NCI-H1092 (cell line): Measurements from ENCODE around the gene ARMC2.
"Not testable (repeated sequence)": the region's sequence is repeated elsewhere in the genome, so short reads cannot be mapped to it uniquely, and the experiment has no call there.

Experiments
- DNase-seq: peaks from one replicate; lab custom pipeline; 2025; lab: John Stamatoyannopoulos, UW

ARMC2 gene

DNA sequence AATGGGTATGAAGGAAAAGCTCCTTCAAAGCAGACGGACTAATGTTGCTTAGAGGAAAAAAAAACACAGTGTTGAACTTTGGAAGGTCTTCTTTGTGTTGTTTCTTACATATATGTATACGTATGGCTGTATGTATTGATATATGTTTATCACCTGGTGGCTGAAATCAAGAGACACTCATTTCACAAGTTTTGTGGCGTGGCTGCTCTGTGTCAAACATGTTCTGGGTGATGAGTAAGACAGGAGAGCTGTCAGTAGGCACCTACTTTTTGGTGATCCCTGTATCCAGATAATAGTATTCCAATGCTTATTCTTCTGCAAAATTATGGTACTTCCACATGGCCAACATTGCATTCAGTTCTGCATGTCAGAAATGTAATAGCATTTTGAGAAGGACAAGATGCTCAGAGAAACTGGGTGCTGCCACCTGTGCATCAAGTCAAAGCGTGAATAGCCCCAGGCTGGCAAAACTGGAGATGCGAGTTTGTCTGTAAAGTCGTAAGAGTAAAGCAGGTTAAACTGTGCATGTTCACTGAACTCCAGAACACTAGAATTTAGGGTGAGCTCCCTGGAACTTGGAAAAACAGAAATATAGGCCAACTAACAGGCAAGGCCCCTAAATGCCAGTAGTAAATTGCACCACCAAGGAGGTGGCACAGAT is 67.9 kb downstream of the ARMC2 start:
- no peak for DNase-seq

DNA sequence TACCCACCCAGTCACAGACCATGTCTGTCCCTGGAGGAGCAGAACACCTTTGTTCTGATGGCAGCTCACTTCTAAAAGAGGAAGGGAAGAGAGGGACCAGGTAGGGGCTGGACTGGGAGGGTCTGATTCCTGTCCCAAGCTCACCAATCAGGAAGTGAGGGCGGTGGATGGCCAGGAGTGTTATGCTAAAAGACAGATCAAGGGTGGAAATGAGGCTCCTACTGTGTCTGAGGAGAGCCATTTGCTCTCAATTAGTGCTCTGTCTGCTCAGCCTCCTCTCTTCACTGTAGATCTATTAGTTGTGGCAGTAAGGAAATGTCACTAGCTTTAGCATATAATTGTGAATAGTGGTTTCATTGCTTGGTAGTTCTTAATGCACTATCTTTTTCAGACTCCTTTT is 72.5 kb downstream of the ARMC2 start:
- DNase-seq = no peak

DNA sequence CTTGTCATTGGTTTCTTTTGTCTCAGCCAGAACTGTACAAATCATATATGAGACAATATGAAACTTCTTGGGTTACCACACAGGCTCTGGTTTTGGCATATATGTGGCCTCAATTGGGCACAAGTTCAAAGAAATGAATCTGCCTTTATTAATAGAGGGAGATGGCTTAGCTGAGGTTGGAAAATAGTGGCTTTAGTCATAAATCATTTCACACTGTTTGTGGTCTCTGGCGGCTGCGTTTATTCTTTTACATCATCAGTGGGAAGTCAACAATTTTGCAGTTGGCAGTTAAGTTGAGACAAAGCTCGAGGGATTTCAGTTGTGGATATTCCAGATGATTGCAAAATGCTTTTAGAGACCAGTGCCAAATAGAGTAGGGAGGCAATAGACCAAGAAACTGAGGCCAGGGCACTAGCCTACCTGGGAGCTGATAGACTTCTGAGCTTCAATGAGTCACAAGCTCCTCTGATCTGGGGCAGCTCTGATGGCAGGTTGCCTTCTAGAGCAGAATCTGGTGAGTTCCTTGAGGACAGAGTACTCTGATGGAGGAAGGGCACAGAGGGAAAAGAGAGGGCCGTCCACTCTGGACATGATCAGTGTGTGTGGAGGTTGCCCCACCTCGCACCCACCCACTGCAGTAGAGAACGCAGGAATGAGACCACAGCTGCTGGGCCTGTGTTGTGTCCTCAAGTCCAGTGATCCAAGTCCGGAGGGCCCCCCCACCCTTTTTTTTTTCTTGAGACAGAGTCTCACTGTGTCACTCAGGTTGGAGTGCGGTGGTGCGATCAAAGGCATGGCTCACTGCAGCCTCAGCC is 73.5 kb downstream of the ARMC2 start:
- no peak for DNase-seq

DNA sequence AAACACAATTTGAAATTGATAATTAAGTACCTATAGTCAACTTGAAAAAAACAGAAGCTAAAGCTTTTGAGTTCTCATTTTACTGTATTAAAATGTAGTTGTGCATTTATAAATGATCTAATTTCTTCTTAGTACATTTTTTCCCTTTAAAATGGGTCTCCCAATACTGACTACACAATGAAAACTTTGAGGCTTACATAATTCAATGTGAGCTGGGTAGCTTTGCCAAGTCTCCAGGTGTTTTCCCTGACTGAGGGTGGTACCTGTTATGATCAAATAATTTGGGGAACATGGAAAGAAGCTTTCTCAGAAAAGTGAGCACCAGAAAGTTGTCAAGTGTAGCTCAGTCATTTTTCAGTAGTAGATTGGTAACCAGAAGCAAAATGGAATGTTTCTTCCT is 74.3 kb downstream of the ARMC2 start:
- DNase-seq = no peak

DNA sequence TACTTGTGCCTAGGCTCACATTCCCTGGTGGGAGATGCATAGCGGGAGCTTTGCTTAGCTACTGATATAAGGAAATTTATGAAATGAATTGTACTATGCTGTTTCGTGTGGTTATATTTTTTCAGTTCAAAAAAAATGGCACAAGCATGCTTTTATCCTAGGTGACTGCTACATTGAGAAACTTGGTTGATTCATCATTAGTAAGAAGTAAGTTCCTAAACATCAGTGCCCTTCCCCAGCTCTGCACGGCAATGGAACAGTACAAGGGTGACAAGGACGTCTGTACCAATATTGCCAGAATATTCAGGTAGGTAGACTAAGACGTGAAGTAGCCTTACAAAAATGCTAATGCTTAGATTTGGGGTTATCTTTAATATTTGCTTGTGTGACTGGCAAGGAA is 79.7 kb downstream of the ARMC2 start:
- no peak for DNase-seq

DNA sequence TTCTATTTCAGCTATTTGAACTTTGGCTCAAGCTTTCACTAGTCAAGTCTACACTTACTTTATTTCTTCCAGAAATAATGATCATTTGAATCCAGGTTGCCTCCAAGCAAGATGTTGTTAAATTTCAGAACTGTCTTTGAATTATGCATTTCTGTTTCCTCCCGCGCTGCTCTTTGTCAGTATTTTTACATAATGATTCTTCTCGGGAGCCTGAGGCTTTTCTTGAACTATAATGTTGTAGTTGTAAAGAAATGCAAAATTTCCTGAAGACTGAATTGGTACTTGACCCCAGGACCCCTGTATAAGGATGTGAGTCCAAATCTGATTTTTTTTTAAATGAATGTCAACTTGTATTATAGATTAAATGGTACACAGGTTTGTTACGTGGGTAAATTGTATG is 80.4 kb downstream of the ARMC2 start:
- no peak for DNase-seq

DNA sequence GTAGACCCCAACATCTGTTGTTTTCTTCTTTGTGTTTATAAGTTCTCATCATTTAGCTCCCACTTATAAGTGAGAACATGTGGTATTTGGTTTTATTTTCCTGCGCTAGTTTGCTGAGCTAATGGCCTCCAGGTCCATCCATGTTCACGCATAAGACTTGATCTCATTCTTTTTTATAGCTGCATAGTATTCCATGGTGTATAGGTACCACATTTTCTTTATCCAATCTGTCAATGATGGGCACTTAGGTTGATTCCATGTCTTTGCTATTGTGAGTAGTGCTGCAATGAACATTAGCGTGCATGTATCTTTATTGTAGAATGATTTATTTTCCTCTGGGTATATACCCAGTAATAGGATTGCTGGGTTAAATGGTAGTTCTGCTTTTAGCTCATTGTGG is 82.9 kb downstream of the ARMC2 start:
- DNase-seq = not testable (repeated sequence)

DNA sequence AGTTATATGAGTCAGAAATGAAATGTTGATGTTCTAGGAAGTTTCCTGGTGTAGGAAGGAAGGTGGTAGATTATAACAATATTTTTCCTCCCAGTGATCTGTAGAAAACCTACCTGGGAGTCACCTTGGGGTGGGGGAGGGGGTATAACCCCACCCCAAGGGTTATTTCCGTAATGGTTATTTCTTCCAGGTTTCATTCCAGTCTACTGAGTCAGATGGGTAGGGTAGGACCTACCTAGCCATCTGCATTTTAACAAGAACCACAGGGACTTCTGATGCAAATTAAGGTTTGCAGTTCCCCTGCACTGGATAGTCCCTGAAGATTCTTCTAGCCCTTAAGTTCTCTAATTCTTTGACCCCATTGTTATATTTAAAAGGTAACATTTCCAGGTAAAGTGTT is 88.9 kb downstream of the ARMC2 start:
- no peak for DNase-seq

DNA sequence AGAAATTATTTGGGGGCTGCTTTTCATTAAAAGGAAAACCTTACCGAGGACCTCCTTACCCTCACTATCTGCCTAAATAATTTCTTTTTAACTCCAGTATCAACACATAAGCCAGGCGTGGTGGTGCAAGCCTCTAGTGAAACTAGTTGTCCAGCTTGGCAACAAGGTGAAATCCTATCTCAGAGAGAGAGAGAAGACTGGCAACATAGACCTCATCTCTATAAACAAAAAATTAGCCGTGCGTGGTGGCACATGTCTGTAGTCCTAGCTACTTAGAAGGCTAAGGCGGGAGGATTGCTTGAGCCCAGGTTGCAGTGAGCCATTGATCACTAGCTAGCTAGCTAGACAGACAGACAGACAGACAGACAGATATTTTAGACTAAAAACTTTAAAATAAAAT is 92.5 kb downstream of the ARMC2 start:
- no peak for DNase-seq

DNA sequence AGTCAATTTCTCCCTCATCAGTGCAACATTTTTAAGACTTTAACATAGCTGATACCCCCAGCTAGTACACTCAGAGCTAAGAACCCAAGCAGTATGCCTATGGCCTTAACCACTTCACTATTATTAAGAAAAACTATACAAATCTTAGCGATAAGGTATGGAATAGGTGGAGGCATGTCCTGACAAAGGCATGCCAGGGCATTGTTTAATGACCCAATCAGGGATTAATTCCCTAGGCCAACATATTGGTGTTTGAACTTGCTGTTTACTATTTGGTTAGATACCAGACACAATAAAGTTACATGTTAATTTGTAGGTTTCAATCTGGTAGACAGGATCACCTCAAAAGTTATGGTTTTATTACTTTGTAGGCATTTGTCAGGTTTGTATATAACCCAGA is 93.1 kb downstream of the ARMC2 start:
- no peak for DNase-seq

DNA sequence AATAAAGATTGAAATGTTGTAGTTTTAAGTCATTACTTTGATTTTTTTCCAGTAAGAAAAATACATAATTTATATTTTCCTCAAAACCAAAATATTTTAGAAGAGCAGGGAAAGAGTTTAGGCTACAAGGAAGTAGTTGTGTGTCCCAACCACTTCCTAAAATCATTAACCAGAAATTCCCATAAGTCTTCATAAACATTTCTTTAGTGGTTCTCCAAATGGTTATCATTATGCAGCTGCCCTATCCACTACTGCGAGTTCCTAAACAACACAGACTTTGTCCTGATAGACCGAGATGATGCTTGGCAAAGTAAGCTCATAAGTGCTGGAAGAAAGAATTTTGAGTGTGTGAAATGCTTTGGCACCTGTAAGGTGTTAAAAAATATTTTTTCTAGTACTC is 93.6 kb downstream of the ARMC2 start:
- DNase-seq = no peak

DNA sequence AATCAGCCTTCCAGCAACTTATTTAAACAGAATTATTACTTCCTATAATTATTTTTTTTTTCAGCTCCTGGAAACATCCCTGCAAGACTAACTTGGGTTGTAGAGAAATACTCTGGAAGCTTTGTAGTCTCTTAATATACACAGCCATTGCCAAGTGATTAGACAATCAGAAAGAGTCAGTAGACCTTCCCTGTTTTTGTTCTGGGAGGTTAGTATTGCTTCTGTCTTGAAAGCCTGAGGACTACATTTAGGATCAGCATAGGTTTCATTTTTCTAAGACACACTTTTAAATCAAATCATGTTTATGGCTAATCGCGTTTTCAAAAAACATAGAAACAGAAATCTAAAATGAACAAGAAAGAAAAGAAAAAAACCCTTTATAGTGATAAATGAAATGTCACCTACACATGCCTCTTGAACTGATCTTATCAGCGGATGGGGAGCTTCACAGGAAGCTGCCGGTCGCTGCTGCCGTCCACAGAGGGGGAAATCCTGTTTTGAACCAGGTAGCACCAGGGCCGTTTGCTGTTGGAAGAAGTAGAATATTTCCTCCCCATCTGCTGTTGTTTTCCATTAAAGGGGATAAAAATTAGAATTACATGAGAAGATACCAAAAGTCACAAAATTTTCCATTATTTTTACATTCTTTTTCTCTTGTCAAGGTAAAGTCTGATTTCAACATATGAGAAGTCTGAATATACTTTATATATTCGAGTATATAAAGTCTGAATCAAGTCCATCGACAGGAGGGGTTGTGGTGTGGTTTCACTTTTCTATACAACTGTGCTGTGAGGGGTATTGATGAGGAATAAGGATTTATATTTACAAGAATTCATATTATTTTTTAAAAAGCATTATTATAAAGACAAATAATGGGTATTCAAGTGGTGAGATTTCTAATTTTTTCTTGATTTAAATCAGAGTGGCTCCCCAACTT is 94.6 kb downstream of the ARMC2 start:
- no peak for DNase-seq

DNA sequence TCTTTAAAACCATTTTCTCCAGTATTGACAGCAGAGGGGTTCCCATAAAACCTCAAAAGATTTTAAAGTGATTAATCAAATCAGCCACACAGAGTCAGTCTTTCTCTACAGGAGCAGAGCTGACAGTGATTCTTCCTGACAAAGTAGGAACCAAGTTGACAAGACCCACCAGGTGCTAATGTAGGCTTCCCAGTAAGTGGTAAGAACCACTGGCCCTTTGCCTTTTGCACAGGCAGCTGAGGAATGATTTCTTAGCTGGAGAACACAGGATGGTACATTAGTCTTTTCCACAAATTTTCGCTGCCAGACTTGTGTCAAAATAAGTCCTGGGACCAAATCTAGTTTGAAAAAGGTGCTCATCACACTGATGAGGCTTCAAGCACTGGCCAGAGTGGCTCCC is 95.8 kb downstream of the ARMC2 start:
- no peak for DNase-seq

DNA sequence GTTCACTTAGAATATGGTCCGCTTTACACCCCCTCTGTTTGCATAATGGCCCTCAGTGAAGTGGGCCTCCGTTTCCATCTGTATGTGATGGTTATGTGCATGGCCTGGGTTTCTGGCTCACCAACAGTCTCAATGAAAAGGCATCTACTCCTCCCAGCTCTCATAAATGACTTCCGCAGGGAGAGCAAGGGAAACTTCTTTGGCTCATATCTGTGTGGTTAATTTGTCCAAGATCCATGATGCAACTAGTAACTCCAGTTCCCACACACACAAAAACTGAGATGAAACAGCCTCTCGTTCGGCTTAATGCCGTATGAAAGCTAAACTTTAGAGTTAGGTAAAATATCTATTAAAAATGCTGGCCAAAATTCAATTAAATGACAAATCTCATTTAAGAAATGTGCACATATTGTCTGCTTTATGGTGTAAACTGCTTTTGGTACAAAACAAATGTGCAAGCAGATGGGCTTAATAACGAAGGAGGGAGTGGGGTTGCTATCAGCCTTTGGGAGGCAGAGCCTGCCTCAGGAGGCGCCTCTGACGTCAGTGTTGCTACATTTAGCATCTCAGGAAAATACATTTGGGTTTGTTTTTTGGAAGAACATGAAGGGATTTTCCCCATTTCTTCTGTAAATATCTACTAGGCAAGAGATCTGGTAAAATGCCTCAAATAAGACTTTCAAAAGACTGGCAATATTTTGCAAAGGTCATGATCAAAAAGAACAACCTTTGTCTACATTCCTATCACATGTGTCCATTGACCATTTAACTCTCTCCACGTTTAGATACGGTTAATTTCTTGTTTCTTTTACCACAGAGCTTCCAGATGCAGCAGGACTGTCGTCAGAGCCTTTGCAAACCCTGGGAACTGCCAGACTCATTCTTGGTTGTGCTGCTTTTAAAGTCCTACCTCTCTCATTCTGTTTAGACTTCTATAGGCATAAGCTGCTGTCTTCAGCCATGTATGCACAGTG is 96.8 kb downstream of the ARMC2 start:
- DNase-seq = no peak

DNA sequence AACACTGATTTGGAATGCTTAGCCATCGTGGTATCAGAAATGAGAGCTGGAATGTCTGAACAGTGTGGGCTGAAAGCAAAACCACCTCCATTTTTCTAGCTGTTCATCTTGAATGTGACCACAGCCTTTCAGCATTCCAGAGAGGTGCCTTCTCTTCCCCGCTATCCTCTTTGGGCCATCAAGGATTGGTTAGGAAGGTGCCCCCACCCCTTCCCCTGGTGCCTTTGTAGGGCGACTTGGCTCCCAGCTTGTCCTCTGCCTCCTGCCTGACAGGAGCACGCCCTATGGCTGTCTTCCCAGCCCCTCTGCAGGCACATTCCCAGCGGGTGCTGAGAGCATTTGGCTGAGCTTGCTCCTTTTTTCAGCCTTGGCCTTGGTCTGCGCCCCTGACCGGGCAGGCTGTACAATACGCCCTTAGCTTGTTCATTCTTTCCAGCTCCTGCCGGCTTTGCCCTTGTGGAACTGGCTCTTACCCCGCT is 97.5 kb downstream of the ARMC2 start:
- peak; percentile 10 for DNase-seq

DNA sequence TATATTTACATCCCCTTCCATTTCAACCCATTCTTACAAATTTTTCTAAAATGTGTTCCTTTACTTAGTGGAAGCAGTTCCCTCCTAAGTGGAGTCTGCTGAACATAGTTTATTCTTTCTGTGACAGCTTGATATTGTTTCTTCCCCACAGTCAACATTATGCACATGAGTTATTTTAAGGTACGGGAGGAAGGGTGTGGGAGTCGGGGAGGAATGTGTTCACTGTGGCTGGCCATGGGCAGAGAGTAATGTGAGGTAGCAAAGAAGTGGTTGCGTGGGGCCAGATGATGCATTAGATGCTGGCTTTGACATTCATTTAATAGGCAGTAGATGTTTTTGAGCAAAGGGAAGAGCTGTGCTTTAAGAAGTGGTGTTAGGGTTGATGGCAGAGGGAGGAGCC is 98.5 kb downstream of the ARMC2 start:
- DNase-seq = no peak

DNA sequence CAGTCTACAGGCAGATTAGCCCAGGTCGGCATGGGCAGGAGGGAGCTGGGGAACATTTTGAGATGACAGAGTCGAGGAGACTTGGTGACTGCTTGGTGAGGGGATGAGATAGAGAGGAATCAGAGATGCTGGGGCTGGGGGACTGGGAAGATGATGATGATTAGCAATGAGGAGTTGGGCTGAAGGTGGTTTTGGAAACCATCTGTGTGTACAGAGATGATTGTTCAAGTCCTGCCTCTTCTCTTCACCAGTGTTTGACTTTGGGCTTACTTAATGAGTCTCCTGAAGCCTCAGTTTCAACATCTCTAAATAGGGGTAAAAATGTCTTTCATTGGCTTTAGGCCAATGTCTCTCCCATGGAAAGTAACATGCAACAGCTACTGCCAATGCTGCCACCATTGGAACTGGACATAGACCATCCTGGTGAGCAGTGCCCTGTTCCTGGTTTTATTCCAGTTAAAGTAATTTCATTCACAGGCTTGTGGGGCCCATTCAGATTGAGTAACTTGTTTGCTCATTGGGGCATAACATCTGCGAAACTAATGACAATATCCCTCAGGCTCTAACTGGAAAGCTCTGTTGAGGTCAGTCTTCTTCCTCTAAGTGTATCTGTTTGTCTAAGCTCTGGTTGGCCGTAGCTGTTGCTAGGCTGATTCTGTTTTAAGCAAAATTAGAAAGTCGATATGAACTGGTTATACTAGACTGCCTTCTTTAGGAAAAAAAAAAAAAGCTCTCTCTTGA is 99.1 kb downstream of the ARMC2 start:
- peak; percentile 3 for DNase-seq

DNA sequence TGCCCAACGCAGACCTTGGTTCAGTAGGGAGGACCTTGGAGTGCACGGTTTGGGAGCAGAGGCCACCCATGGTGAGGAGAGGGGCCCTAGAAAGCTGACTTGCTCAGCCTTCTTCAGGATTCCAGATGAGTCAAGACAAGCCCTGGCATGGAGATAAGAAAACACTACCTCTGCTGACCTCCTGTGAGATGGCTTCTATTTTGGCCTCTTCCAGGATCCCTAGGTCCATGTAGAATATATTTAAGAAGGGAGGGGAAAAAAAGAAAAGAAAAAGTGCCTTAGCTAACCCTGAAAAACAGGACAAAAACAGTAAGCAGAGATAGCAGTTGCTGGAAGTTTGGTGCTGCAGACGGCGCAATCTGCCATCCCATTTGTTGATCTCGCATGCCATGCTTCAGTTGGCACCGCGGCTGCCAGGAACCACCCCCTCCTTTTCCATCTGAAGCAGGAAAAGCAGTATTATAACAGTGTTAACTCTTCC is 100.0 kb downstream of the ARMC2 start:
- no peak for DNase-seq

DNA sequence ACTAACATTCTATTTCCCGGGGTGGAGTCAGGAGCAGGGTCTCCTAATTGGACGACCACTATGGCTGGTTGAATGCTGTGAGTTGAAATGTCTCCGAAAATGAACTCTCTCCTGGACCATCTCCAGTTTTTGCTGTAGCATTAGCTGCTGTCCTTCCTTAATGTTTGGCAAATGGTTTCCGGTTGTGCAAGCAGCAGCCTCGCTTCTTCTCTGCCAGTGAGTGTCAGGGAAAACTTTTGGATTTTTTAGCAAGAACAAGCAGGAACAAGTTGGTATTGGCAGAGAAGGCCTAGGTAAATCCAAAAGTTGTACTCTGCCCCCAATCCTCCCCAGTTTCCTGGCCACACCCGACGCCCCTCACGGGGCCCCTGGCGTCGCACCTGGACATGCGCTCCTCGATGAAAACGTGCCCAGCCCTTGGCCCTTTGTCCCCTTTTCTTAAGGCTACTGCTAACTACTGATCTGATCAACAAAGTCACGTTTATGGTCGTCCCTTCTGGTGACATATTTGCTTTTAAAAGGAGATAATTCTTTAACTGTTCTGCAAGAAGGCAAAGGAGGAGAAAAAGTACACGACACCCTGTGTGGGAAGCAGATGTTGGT is 103.2 kb downstream of the ARMC2 start:
- DNase-seq = no peak
